Liver (tissue), 9 donors: Measurements from ENCODE around the gene GDPD5. TPM values are rescaled to one million over a fixed set of nuclear protein-coding genes. Genes with fewer than 3 reads are reported as not detected.

Source experiments
- DNase-seq: peaks from one replicate; pipeline ENCODE4 v3.0.0-alpha.2; 2017; ENCODE audit warnings: low spot score
- H3K27ac ChIP-seq, 2 donors: one replicate each; pipeline ENCODE4 v1.7.0; 2013; ENCODE audit warnings: inconsistent platforms in 2 of 2, low read length in 2 of 2, control low read depth in 1 of 2, low read depth in 1 of 2, mild to moderate bottlenecking in 1 of 2
- H3K27me3 ChIP-seq, 4 donors: one replicate each; pipeline versions ENCODE4 v1.6.1 to v1.7.0; 2013; ENCODE audit warnings: low read length in 3 of 4, inconsistent platforms in 1 of 4, mild to moderate bottlenecking in 1 of 4, moderate library complexity in 1 of 4; ENCODE audit not compliant: control insufficient read depth in 4 of 4, insufficient read depth in 4 of 4
- H3K36me3 ChIP-seq, 4 donors: one replicate each; pipeline versions ENCODE4 v1.6.1 to v1.7.0; 2013; ENCODE audit warnings: low read length in 3 of 4, mild to moderate bottlenecking in 3 of 4, low read depth in 1 of 4, moderate library complexity in 1 of 4; ENCODE audit not compliant: control insufficient read depth in 4 of 4, insufficient read depth in 3 of 4
- H3K4me1 ChIP-seq, 4 donors: one replicate each; pipeline versions ENCODE4 v1.6.1 to v1.7.0; 2013; ENCODE audit warnings: low read length in 3 of 4, mild to moderate bottlenecking in 3 of 4, moderate library complexity in 1 of 4; ENCODE audit not compliant: control insufficient read depth in 4 of 4, insufficient read depth in 4 of 4
- H3K4me3 ChIP-seq, 3 donors: one replicate each; pipeline versions ENCODE4 v1.6.1 to v1.7.0; 2013; ENCODE audit warnings: low read length in 3 of 3, control low read depth in 1 of 3, low read depth in 1 of 3, mild to moderate bottlenecking in 1 of 3
- H3K9ac ChIP-seq, 2 donors: one replicate each; pipeline ENCODE4 v1.7.0; 2013; ENCODE audit warnings: low read length in 2 of 2, mild to moderate bottlenecking in 2 of 2, moderate library complexity in 2 of 2, control low read depth in 1 of 2, low read depth in 1 of 2
- H3K9me3 ChIP-seq, 4 donors: one replicate each; pipeline versions ENCODE4 v1.6.1 to v1.7.0; 2013; ENCODE audit warnings: low read length in 3 of 4; ENCODE audit not compliant: control insufficient read depth in 4 of 4
- ATF3 ChIP-seq: IDR thresholded peaks from 2 replicates; pipeline ENCODE4 v1.6.1; 2016; ENCODE audit warnings: antibody characterized with exemption
- EGR1 ChIP-seq, 2 donors: IDR thresholded peaks; 2 replicates each; pipeline ENCODE4 v1.6.1; 2016 to 2018; ENCODE audit warnings: antibody characterized with exemption in 2 of 2, low read depth in 2 of 2
- FOXA1 ChIP-seq: IDR thresholded peaks from 2 replicates; pipeline ENCODE4 v1.6.1; 2016; ENCODE audit warnings: antibody characterized with exemption
- GABPA ChIP-seq, 2 donors: IDR thresholded peaks in 1 of 2; conservative IDR thresholded peaks in 1 of 2; 2 replicates each; pipeline ENCODE4 v1.6.1; 2016; ENCODE audit warnings: antibody characterized with exemption in 2 of 2, mild to moderate bottlenecking in 1 of 2, moderate library complexity in 1 of 2
- JUND ChIP-seq, 2 donors: IDR thresholded peaks; 2 replicates each; pipeline ENCODE4 v1.6.1; 2016; ENCODE audit warnings: antibody characterized with exemption in 2 of 2
- MAX ChIP-seq: IDR thresholded peaks from 2 replicates; pipeline ENCODE4 v1.6.1; 2016; ENCODE audit warnings: antibody characterized with exemption
- RAD21 ChIP-seq, 2 donors: IDR thresholded peaks; 2 replicates each; pipeline ENCODE4 v1.6.1; 2016; ENCODE audit warnings: antibody characterized with exemption in 2 of 2, mild to moderate bottlenecking in 2 of 2
- REST ChIP-seq: IDR thresholded peaks from 2 replicates; pipeline ENCODE4 v1.6.1; 2016; ENCODE audit warnings: antibody characterized with exemption, mild to moderate bottlenecking
- RXRA ChIP-seq, 2 donors: IDR thresholded peaks; 2 replicates each; pipeline ENCODE4 v1.6.1; 2017 to 2018; ENCODE audit warnings: antibody characterized with exemption in 2 of 2, mild to moderate bottlenecking in 1 of 2
- YY1 ChIP-seq: IDR thresholded peaks from 2 replicates; pipeline ENCODE4 v1.6.1; 2016; ENCODE audit warnings: antibody characterized with exemption, mild to moderate bottlenecking
- ZBTB33 ChIP-seq: IDR thresholded peaks from 2 replicates; pipeline ENCODE4 v1.6.1; 2016; ENCODE audit warnings: antibody characterized with exemption
- WGBS: extraction: QIAGEN DNeasy Blood & Tissue Kit; methylation state at CpG from one replicate; pipeline ENCODE4 v1.1.7; 2013; 5-methylcytosine and 5-hydroxymethylcytosine counted together
- polyA plus RNA-seq, 2 donors: library from polyadenylated mRNA; stranded (reverse) in 1 of 2; unstranded in 1 of 2; fragments of 200-250 nt in 1 of 2; fragments of >200 nt in 1 of 2; fragmentation: Nextera tagmentation in 1 of 2; extraction: Ambion mirVana in 1 of 2; gene quantifications; one replicate each; pipeline versions ENCODE4 v1.2.1 to v1.2.3, GENCODE V29; 2013 to 2015
- total RNA-seq, 2 donors: library from RNA; depleted of rRNA; stranded (reverse); fragments of >200 nt; gene quantifications; one replicate each; pipeline ENCODE4 v1.2.3, GENCODE V29; 2014
- donor health status: healthy.
- donor health status: healthy.
- donor health status: healthy.
- donor health status: healthy.
- donor health status: healthy.

GDPD5 gene
- total and polyA plus RNA-seq, 4 donors, result 3.0 to 22.8 (median 4.2) TPM

- H3K27ac ChIP-seq, result no peak overlapping the region
- no peak for TF ChIP-seq ATF3
- no peak for TF ChIP-seq MAX
- TF ChIP-seq RXRA (IDR thresholded peaks at IDR 0.05), result no peak
- no peak for TF ChIP-seq REST
- no peak for TF ChIP-seq JUND (IDR thresholded peaks at IDR 0.05)
- no peak overlapping the region for H3K9ac ChIP-seq
These were observed 27.4 kb upstream of the GDPD5 start for GRCh38 chr11:75553182-75553581.

GRCh38 chr11:75549370-75549958 lies 23.7 kb upstream of the GDPD5 start:
- H3K36me3 ChIP-seq, result no peaks in the 10 kb centered on the region
- no peaks in the 10 kb centered on the region for H3K9me3 ChIP-seq
- no peaks in the 10 kb centered on the region for H3K4me1 ChIP-seq
- H3K9ac ChIP-seq, result no peak overlapping the region
- H3K27ac ChIP-seq, result no peak overlapping the region
- no peak for DNase-seq
- H3K27me3 ChIP-seq, result no peaks in the 10 kb centered on the region
- WGBS, result 93% methylated on average over 5 of the region's 5 CpGs
- no peak overlapping the region for H3K4me3 ChIP-seq
- TF ChIP-seq MAX (no peak), ZBTB33 (no peak), YY1 (no peak), ATF3 (no peak), GABPA (IDR thresholded peaks at IDR 0.05 in 1 of 2, conservative IDR thresholded peaks at IDR 0.05 in 1 of 2) (no peak), RAD21 (IDR thresholded peaks at IDR 0.05) (no peak), FOXA1 (no peak), EGR1 (IDR thresholded peaks at IDR 0.05; ENCODE audit: low read depth in 2 of 2) (no peak)

More at GRCh38 chr11:75553182-75553581, 27.4 kb upstream of the GDPD5 start:
- Histone ChIP-seq H3K4me3 (no peak overlapping the region), H3K27me3 (no peaks in the 10 kb centered on the region), H3K36me3 (no peaks in the 10 kb centered on the region), H3K4me1 (no peaks in the 10 kb centered on the region), H3K9me3 (no peaks in the 10 kb centered on the region)
- WGBS, result 90% methylated on average over 6 of the region's 6 CpGs
- no peak for DNase-seq
